Subcutaneous abdominal adipose tissue (tissue), 5 donors: Measurements from ENCODE around the gene DHX38.
"Not testable (repeated sequence)": the region's sequence is repeated elsewhere in the genome, so short reads cannot be mapped to it uniquely, and the experiment has no call there.

Experiments
- H3K27ac ChIP-seq: one replicate; pipeline ENCODE4 v1.7.0; 2013; ENCODE audit warnings: low read depth, mild to moderate bottlenecking, inconsistent platforms, low read length, moderate library complexity
- H3K27me3 ChIP-seq, 5 donors: one replicate each; pipeline ENCODE4 v1.7.0; 2013; ENCODE audit warnings: low read length in 5 of 5, inconsistent platforms in 1 of 5; ENCODE audit not compliant: control insufficient read depth in 5 of 5, insufficient read depth in 4 of 5
- H3K36me3 ChIP-seq, 5 donors: one replicate each; pipeline ENCODE4 v1.7.0; 2013; ENCODE audit warnings: low read length in 5 of 5; ENCODE audit not compliant: control insufficient read depth in 5 of 5, insufficient read depth in 5 of 5
- H3K4me1 ChIP-seq, 5 donors: one replicate each; pipeline ENCODE4 v1.7.0; 2013; ENCODE audit warnings: low read length in 5 of 5, mild to moderate bottlenecking in 3 of 5, moderate library complexity in 1 of 5; ENCODE audit not compliant: control insufficient read depth in 5 of 5, insufficient read depth in 5 of 5
- H3K4me3 ChIP-seq, 5 donors: one replicate each; pipeline ENCODE4 v1.7.0; 2013; ENCODE audit warnings: low read length in 5 of 5, low read depth in 1 of 5
- H3K9ac ChIP-seq, 5 donors: one replicate each; pipeline ENCODE4 v1.7.0; 2013; ENCODE audit warnings: low read length in 5 of 5, mild to moderate bottlenecking in 4 of 5, moderate library complexity in 3 of 5
- H3K9me3 ChIP-seq, 5 donors: one replicate each; pipeline ENCODE4 v1.7.0; 2013; ENCODE audit warnings: low read length in 5 of 5; ENCODE audit not compliant: control insufficient read depth in 5 of 5
- donor health status: healthy.
- donor health status: healthy.
- donor health status: healthy.
- donor health status: healthy.
- donor health status: healthy.

Gene DHX38

DNA sequence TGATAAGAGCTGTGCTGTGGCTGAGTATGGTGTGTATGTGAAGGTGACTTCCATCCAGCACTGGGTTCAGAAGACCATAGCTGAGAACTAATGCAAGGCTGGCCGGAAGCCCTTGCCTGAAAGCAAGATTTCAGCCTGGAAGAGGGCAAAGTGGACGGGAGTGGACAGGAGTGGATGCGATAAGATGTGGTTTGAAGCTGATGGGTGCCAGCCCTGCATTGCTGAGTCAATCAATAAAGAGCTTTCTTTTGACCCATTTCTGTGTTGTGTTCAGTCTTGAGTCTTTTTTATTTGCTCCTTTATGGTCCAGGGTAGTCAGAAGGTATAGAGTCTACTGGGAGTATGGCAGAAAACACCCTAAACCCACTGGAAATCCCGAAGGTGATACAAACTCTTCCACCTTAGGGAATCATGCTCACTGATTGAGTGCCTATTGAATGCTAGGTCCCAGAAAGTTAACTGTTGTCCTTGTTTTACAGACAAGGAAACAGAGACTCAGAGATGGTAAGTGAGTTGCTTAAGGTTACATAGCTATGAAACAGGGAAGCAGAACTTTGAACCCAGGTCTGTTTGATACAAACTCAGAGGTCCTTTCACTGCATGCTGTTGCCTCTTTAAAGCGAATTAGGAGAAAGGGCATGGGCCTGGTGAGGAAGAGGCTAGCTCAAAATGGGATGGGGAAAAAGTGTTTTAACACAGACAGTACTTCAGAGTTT lies 16.5 kb upstream of the DHX38 start:
- not testable (repeated sequence) for H3K27me3 ChIP-seq, H3K4me3 ChIP-seq, H3K27ac ChIP-seq, H3K9ac ChIP-seq, H3K9me3 ChIP-seq
- H3K36me3 ChIP-seq = peaks cover 0 to 15% (median 4%) of the 10 kb centered on the region in 5 donors
- H3K4me1 ChIP-seq = peaks cover 2 to 20% (median 12%) of the 10 kb centered on the region in 5 donors

DNA sequence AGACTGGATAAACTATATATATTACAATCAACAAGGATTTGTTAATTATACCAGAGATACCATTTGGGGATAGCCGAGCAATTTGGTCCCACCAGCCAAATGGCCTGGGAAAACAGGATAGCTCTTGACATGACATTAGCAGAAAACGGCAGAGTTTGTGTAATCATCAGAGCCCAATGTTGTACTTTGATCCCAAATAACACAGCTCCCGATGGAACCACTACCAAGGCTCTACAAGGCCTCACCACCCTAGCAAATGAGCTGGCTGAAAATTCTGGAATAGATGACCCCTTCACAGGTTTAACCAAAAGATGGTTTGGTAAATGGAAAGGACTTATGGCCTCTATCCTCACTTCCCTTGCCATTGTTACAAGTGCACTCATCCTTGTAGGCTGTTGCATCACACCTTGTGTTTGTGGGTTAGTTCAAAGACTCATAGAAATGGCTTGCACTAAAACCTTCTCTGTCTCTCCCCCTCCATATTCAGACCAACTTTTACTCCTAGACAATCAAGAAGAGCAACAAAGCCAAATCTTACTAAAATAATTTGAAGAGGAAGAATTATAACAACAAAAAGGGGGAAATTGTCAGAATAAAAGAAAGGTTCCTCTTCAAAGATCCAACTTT lies 9.8 kb upstream of the DHX38 start:
- H3K4me1 ChIP-seq = peaks cover 0 to 1% (median 0%) of the 10 kb centered on the region in 5 donors
- H3K36me3 ChIP-seq = peaks cover 15 to 43% (median 37%) of the 10 kb centered on the region in 5 donors
- H3K4me3 ChIP-seq = no peak overlapping the region
- H3K27me3 ChIP-seq = no peaks in the 10 kb centered on the region
- no peak overlapping the region for H3K27ac ChIP-seq
- peaks cover 0 to 7% (median 0%) of the 10 kb centered on the region in 5 donors for H3K9me3 ChIP-seq
- H3K9ac ChIP-seq = no peak overlapping the region

DNA sequence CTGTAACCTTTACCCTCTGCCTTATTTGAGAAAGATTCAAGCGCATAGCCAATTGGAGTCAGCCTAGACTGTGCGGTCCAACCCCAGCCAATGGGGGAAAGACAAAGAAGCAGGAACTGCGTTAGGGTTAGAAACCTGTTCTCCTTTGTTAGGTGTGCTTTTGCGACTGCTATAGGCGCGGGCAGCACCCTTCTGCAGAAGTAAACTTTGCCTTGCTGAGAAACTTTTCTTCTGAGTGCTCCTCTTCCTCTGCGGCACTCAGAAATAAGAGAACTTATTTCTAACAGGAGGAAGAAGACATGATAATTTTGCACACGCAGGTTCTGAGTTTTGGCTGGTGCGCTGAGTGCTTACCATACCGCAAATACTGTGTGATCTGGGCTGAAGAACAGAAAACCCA lies 9.2 kb upstream of the DHX38 start:
- Histone ChIP-seq H3K4me1 (peaks cover 0 to 1% (median 0%) of the 10 kb centered on the region in 5 donors), H3K9me3 (peaks cover 0 to 7% (median 0%) of the 10 kb centered on the region in 5 donors), H3K4me3 (no peak overlapping the region)

DNA sequence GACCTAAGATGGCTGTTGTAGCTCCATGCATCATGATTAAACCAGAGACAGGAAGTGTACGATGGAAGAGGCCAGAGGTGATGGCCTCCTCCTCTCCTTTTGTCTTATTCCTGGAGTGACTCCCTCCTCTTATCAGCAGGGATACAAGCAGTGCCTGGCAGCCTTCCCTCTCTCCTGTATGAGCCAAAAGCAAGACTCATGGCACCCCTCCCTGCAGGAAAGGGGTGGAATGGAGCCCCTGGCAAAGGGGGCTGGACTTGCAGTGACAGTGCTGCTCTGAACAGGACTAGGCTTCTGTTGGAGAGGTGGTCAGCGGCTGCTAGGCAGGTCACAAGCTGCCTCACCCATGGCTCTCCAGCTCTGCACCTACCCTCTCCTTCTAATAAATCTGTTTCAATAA lies 8.6 kb upstream of the DHX38 start:
- Histone ChIP-seq H3K36me3 (peaks cover 25 to 54% (median 48%) of the 10 kb centered on the region in 5 donors), H3K9ac (no peak overlapping the region), H3K27me3 (no peaks in the 10 kb centered on the region)

More for the DNA sequence above, 9.2 kb upstream of the DHX38 start:
- no peak overlapping the region for H3K9ac ChIP-seq
- H3K27ac ChIP-seq = no peak overlapping the region
- no peaks in the 10 kb centered on the region for H3K27me3 ChIP-seq
- H3K36me3 ChIP-seq = peaks cover 20 to 49% (median 42%) of the 10 kb centered on the region in 5 donors

DNA sequence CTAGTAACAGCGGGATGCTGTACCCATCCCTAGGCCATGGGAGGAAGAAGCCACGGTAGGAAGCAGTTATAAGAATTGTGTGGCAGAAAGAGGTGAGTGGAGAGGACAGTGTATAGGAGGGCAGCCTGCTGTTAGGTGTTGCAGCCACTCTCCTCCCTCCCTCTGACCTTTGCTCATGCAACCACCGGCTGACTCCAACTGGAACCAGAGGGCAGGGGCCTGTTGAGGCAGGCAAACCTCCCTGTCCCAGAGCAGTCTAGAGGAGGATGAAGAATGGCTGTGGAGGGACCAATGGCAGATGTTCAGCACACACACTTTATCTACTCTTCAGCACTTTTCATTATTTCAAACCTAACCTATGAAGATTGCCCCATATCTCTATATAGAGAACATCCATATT lies 2.4 kb upstream of the DHX38 start:
- no peaks in the 10 kb centered on the region for H3K9me3 ChIP-seq
- H3K36me3 ChIP-seq = peaks cover 29 to 48% (median 38%) of the 10 kb centered on the region in 5 donors
- H3K9ac ChIP-seq = peak overlapping the region in 1 of 5 donors; percentile 12
- H3K27me3 ChIP-seq = no peaks in the 10 kb centered on the region
- no peak overlapping the region for H3K4me3 ChIP-seq
- peaks cover 16 to 39% (median 32%) of the 10 kb centered on the region in 5 donors for H3K4me1 ChIP-seq
- H3K27ac ChIP-seq = no peak overlapping the region

More for the DNA sequence above, 8.6 kb upstream of the DHX38 start:
- no peak overlapping the region for H3K27ac ChIP-seq
- no peak overlapping the region for H3K4me3 ChIP-seq
- peaks cover 0 to 1% (median 0%) of the 10 kb centered on the region in 5 donors for H3K4me1 ChIP-seq
- peaks cover 0 to 7% (median 0%) of the 10 kb centered on the region in 5 donors for H3K9me3 ChIP-seq

DNA sequence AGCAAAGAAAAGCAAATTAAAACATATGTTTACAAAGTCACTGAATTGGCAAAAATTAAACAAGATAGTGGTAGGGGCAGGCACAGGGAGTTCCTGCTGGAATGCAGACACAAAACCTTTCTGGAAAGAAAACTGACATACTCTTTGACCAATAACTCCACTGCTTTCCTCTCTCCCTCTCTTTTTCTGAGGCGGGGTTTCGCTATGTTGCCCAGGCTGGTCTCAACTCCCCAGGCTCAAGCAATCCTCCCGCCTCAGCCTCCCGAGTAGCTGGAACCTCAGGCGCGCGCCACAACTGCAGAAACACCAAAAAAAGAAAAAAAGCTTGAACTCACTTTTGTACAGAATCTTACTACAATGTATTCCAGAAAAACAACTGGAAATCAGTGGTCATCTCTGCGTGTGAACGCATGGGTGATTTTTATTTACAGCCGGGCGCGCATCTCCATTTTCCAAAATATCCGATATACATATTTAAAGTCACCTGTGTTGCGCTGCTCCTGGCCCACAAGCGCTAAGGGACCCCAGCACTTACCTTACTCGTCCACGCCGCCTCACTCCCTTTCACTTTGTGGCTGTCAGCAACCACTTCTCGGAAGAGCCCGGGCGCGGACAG lies 707 bp upstream of the DHX38 start:
- Histone ChIP-seq H3K9me3 (no peaks in the 10 kb centered on the region), H3K9ac (peak overlapping the region; percentile 84 to 99 (median 98)), H3K4me3 (peak overlapping the region; percentile 90 to 98 (median 96)), H3K27me3 (no peaks in the 10 kb centered on the region), H3K27ac (peak overlapping the region; percentile 94), H3K4me1 (peaks cover 16 to 39% (median 32%) of the 10 kb centered on the region in 5 donors), H3K36me3 (peaks cover 34 to 50% (median 46%) of the 10 kb centered on the region in 5 donors)

DNA sequence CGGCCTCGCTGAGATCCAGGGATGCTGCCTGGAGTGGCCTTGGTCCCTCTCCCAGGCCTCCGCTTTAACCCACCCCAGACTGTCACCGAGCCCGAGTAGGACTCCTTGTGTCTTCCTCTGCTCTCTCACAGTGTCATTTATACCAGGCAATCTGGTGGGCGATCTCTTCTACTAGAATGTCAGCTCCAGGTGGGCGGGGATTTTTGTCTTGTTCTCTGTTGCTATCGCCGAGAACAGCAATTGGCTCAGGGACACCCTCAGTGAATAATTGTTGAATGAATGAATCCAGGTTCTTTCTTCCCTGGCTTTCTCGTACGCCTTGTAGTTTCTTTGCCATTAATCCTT lies 591 bp downstream of the DHX38 start:
- Histone ChIP-seq H3K4me3 (peak overlapping the region; percentile 90 to 98 (median 96)), H3K9me3 (no peaks in the 10 kb centered on the region), H3K36me3 (peaks cover 24 to 49% (median 45%) of the 10 kb centered on the region in 5 donors), H3K4me1 (peaks cover 16 to 39% (median 32%) of the 10 kb centered on the region in 5 donors), H3K27ac (peak overlapping the region; percentile 94), H3K9ac (peak overlapping the region; percentile 91 to 99 (median 98)), H3K27me3 (no peaks in the 10 kb centered on the region)

DNA sequence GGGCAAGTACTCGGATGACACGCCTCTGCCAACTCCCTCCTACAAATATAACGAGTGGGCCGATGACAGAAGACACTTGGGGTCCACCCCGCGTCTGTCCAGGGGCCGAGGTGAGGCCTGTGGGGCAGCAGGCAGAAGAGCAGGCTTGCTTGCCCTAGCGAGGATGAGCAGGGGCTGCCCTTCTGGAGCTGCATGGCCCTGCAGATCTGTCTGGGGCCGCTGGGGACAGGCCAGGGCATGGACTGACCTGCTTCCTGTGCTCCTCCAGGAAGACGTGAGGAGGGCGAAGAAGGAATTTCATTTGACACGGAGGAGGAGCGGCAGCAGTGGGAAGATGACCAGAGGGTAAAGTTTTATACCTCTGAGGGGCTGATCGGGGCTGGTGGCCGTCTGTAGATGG lies 5.3 kb downstream of the DHX38 start:
- Histone ChIP-seq H3K9me3 (no peaks in the 10 kb centered on the region), H3K4me1 (peaks cover 6 to 19% (median 14%) of the 10 kb centered on the region in 5 donors), H3K27me3 (no peaks in the 10 kb centered on the region), H3K27ac (no peak overlapping the region), H3K4me3 (no peak overlapping the region), H3K9ac (no peak overlapping the region), H3K36me3 (peaks cover 15 to 81% (median 78%) of the 10 kb centered on the region in 5 donors)

DNA sequence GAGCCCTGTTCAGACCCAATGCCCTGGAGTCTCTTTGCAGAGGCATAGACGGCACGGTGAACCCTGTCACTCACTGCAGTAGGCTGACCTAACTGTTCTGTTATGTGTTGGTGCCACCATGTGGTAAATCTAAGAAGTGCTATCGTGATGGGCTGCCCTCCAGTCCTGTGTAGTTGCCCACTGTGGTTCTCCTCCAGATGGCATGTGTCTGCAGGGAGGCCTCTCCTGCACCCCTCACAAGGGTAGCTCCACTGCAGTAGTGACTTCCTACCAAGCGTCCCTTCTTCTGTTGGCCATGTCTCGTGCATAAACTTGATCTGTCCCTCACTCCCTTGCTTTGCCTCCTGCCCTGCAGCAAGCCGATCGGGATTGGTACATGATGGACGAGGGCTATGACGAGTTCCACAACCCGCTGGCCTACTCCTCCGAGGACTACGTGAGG lies 5.8 kb downstream of the DHX38 start:
- Histone ChIP-seq H3K9ac (no peak overlapping the region), H3K4me1 (peaks cover 5 to 14% (median 10%) of the 10 kb centered on the region in 5 donors), H3K27me3 (no peaks in the 10 kb centered on the region), H3K9me3 (no peaks in the 10 kb centered on the region), H3K27ac (no peak overlapping the region), H3K4me3 (no peak overlapping the region), H3K36me3 (peaks cover 15 to 86% (median 83%) of the 10 kb centered on the region in 5 donors)

DNA sequence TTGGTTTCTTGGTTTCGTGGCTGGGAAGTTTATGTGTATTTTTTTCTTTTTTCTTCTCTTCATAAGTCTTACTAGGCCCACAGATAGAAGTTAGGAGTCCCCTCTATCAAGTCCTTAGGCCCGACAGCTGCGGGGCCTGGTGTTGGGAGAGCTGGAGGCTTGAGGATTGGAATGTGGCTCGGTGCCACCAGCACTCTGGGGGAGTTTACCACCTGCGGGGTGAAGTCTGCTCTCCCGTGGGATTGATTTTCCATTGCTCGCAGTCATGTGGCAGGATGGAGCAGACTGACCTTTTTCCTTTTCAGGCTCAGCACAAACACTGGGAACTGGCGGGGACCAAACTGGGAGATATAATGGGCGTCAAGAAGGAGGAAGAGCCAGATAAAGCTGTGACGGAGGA lies 7.5 kb downstream of the DHX38 start:
- H3K27me3 ChIP-seq = no peaks in the 10 kb centered on the region
- H3K4me3 ChIP-seq = no peak overlapping the region
- no peaks in the 10 kb centered on the region for H3K4me1 ChIP-seq
- H3K27ac ChIP-seq = no peak overlapping the region
- no peaks in the 10 kb centered on the region for H3K9me3 ChIP-seq
- H3K36me3 ChIP-seq = peaks cover 15 to 99% (median 98%) of the 10 kb centered on the region in 5 donors
- H3K9ac ChIP-seq = no peak overlapping the region
